ENCODE results near the gene CATSPER1.

The CATSPER1 gene

GRCh38 chr11:66026017-66026529, at the start of gene CATSPER1:
Gene CATSPER1, minus strand, starts transcription at chr11:66026479. Its CDS starts 100 bp downstream, at chr11:66026379.
- Histone ChIP-seq H3K9ac (ENCODE audit: insufficient read length, low read depth) (no peak within 1 kb of the TSS), H3K4me3 (ENCODE audit: insufficient read length, low read depth) (no peak within 1 kb of the TSS), H3K27me3 (ENCODE audit: insufficient read depth, insufficient read length) (peaks cover 23% of the 10 kb centered on the region), H3K9me3 (ENCODE audit: insufficient read depth, low read length) (no peaks in the 10 kb centered on the region), H3K36me3 (ENCODE audit: insufficient read depth, insufficient read length, low read length) (no peaks in the 10 kb centered on the region), H3K4me1 (ENCODE audit: insufficient read depth, insufficient read length) (no peaks in the 10 kb centered on the region)
- no peak for TF ChIP-seq SUZ12 (IDR thresholded peaks at IDR 0.05; ENCODE audit: extremely low read depth, insufficient read depth, insufficient read length)
- TF ChIP-seq ZNF274 (IDR thresholded peaks at IDR 0.05; ENCODE audit: low read depth, low read length): no peak
- no peak for TF ChIP-seq YY1 (IDR thresholded peaks at IDR 0.05; ENCODE audit: insufficient read depth, insufficient read length)
- no peak for DNase-seq (ENCODE audit: low read depth, low spot score)

GRCh38 chr11:66075273-66075672, 49.0 kb upstream of the CATSPER1 start:
- DNase-seq (ENCODE audit: low read depth, low spot score): no peak
- TF ChIP-seq SUZ12 (IDR thresholded peaks at IDR 0.05; ENCODE audit: extremely low read depth, insufficient read depth, insufficient read length): no peak
- no peak for TF ChIP-seq ZNF274 (IDR thresholded peaks at IDR 0.05; ENCODE audit: low read depth, low read length)
- TF ChIP-seq YY1 (IDR thresholded peaks at IDR 0.05; ENCODE audit: insufficient read depth, insufficient read length): no peak
- Histone ChIP-seq H3K4me3 (ENCODE audit: insufficient read length, low read depth) (no peak overlapping the region), H3K27me3 (ENCODE audit: insufficient read depth, insufficient read length) (no peaks in the 10 kb centered on the region), H3K9me3 (ENCODE audit: insufficient read depth, low read length) (no peaks in the 10 kb centered on the region), H3K36me3 (ENCODE audit: insufficient read depth, insufficient read length, low read length) (peaks cover 25% of the 10 kb centered on the region), H3K9ac (ENCODE audit: insufficient read length, low read depth) (no peak overlapping the region), H3K4me1 (ENCODE audit: insufficient read depth, insufficient read length) (no peaks in the 10 kb centered on the region)

- H3K36me3 ChIP-seq (ENCODE audit: insufficient read depth, insufficient read length, low read length): peaks cover 29% of the 10 kb centered on the region
- DNase-seq (ENCODE audit: low read depth, low spot score): no peak
Measured at GRCh38 chr11:66073669-66074068, 47.4 kb upstream of the CATSPER1 start.

GRCh38 chr11:66072518-66072917, 46.2 kb upstream of the CATSPER1 start:
- H3K9ac ChIP-seq (ENCODE audit: insufficient read length, low read depth): no peak overlapping the region
- no peak for DNase-seq (ENCODE audit: low read depth, low spot score)
- no peaks in the 10 kb centered on the region for H3K27me3 ChIP-seq (ENCODE audit: insufficient read depth, insufficient read length)
- TF ChIP-seq ZNF274 (IDR thresholded peaks at IDR 0.05; ENCODE audit: low read depth, low read length) (no peak), SUZ12 (IDR thresholded peaks at IDR 0.05; ENCODE audit: extremely low read depth, insufficient read depth, insufficient read length) (no peak), YY1 (IDR thresholded peaks at IDR 0.05; ENCODE audit: insufficient read depth, insufficient read length) (no peak)
- H3K9me3 ChIP-seq (ENCODE audit: insufficient read depth, low read length): no peaks in the 10 kb centered on the region
- peaks cover 41% of the 10 kb centered on the region for H3K36me3 ChIP-seq (ENCODE audit: insufficient read depth, insufficient read length, low read length)
- H3K4me3 ChIP-seq (ENCODE audit: insufficient read length, low read depth): no peak overlapping the region
- H3K4me1 ChIP-seq (ENCODE audit: insufficient read depth, insufficient read length): peaks cover 5% of the 10 kb centered on the region

More at GRCh38 chr11:66073669-66074068, 47.4 kb upstream of the CATSPER1 start:
- Histone ChIP-seq H3K27me3 (ENCODE audit: insufficient read depth, insufficient read length) (no peaks in the 10 kb centered on the region), H3K9ac (ENCODE audit: insufficient read length, low read depth) (no peak overlapping the region), H3K4me3 (ENCODE audit: insufficient read length, low read depth) (no peak overlapping the region), H3K9me3 (ENCODE audit: insufficient read depth, low read length) (no peaks in the 10 kb centered on the region), H3K4me1 (ENCODE audit: insufficient read depth, insufficient read length) (peaks cover 5% of the 10 kb centered on the region)
- no peak for TF ChIP-seq ZNF274 (IDR thresholded peaks at IDR 0.05; ENCODE audit: low read depth, low read length)
- TF ChIP-seq YY1 (IDR thresholded peaks at IDR 0.05; ENCODE audit: insufficient read depth, insufficient read length): no peak

GRCh38 chr11:66072081-66072480, 45.8 kb upstream of the CATSPER1 start:
- Histone ChIP-seq H3K4me1 (ENCODE audit: insufficient read depth, insufficient read length) (peaks cover 5% of the 10 kb centered on the region), H3K9me3 (ENCODE audit: insufficient read depth, low read length) (no peaks in the 10 kb centered on the region), H3K9ac (ENCODE audit: insufficient read length, low read depth) (no peak overlapping the region), H3K36me3 (ENCODE audit: insufficient read depth, insufficient read length, low read length) (peaks cover 45% of the 10 kb centered on the region), H3K27me3 (ENCODE audit: insufficient read depth, insufficient read length) (no peaks in the 10 kb centered on the region), H3K4me3 (ENCODE audit: insufficient read length, low read depth) (no peak overlapping the region)
- DNase-seq (ENCODE audit: low read depth, low spot score): no peak
- TF ChIP-seq ZNF274 (IDR thresholded peaks at IDR 0.05; ENCODE audit: low read depth, low read length) (no peak), YY1 (IDR thresholded peaks at IDR 0.05; ENCODE audit: insufficient read depth, insufficient read length) (no peak), SUZ12 (IDR thresholded peaks at IDR 0.05; ENCODE audit: extremely low read depth, insufficient read depth, insufficient read length) (no peak)

GRCh38 chr11:66071381-66071801, 45.1 kb upstream of the CATSPER1 start:
- peak overlapping the region; percentile 57 for H3K4me3 ChIP-seq (ENCODE audit: insufficient read length, low read depth)
- H3K4me1 ChIP-seq (ENCODE audit: insufficient read depth, insufficient read length): peaks cover 5% of the 10 kb centered on the region
- DNase-seq (ENCODE audit: low read depth, low spot score): no peak

GRCh38 chr11:66070604-66071380, 44.5 kb upstream of the CATSPER1 start:
- TF ChIP-seq YY1 (IDR thresholded peaks at IDR 0.05; ENCODE audit: insufficient read depth, insufficient read length) (no peak), ZNF274 (IDR thresholded peaks at IDR 0.05; ENCODE audit: low read depth, low read length) (no peak)
- H3K27me3 ChIP-seq (ENCODE audit: insufficient read depth, insufficient read length): no peaks in the 10 kb centered on the region
- no peak for DNase-seq (ENCODE audit: low read depth, low spot score)
- H3K9ac ChIP-seq (ENCODE audit: insufficient read length, low read depth): peak overlapping the region; percentile 86
- H3K4me1 ChIP-seq (ENCODE audit: insufficient read depth, insufficient read length): peaks cover 5% of the 10 kb centered on the region
- peaks cover 57% of the 10 kb centered on the region for H3K36me3 ChIP-seq (ENCODE audit: insufficient read depth, insufficient read length, low read length)
- H3K9me3 ChIP-seq (ENCODE audit: insufficient read depth, low read length): no peaks in the 10 kb centered on the region
- H3K4me3 ChIP-seq (ENCODE audit: insufficient read length, low read depth): peak overlapping the region; percentile 57

More at GRCh38 chr11:66071381-66071801, 45.1 kb upstream of the CATSPER1 start:
- Histone ChIP-seq H3K9me3 (ENCODE audit: insufficient read depth, low read length) (no peaks in the 10 kb centered on the region), H3K27me3 (ENCODE audit: insufficient read depth, insufficient read length) (no peaks in the 10 kb centered on the region), H3K36me3 (ENCODE audit: insufficient read depth, insufficient read length, low read length) (peaks cover 52% of the 10 kb centered on the region), H3K9ac (ENCODE audit: insufficient read length, low read depth) (peak overlapping the region; percentile 86)
- TF ChIP-seq YY1 (IDR thresholded peaks at IDR 0.05; ENCODE audit: insufficient read depth, insufficient read length) (no peak), SUZ12 (IDR thresholded peaks at IDR 0.05; ENCODE audit: extremely low read depth, insufficient read depth, insufficient read length) (no peak), ZNF274 (IDR thresholded peaks at IDR 0.05; ENCODE audit: low read depth, low read length) (no peak)
